HepG2 (cell line): ENCODE measurements around the gene ORC1. TPM values are rescaled to one million over a fixed set of nuclear protein-coding genes. Genes with fewer than 3 reads are reported as not detected.

Experiments used
- ATAC-seq: fragments of 200-7000 bp; cut with Tn5 transposase; 3 replicates; pipeline ENCODE4 v1.9.1; 2020; ENCODE audit warnings: mild to moderate bottlenecking, moderate library complexity
- BruUV-seq: library from RNA; stranded (reverse); fragments of 400-500 nt; replicated peaks from 2 replicates; lab custom pipeline; 2021; lab: Mats Ljungman, UMichigan
- CTCF ChIA-PET: fragments of 300-600 bp; formaldehyde crosslinking; extraction: SDS; loops from one replicate; lab custom pipeline; 2021; ENCODE audit warnings: low total read pairs, inconsistent platforms, low intra/inter-chr PET ratio; lab: Yijun Ruan, JAX
- POLR2A ChIA-PET: fragments of 350-600 bp; sonication (Branson Sonifier 250); formaldehyde crosslinking; loops from one replicate; lab custom pipeline; 2020; ENCODE audit warnings: antibody characterized with exemption, inconsistent platforms; lab: Yijun Ruan, JAX
- DNase-seq: peaks from one replicate; pipeline ENCODE4 v3.0.0-alpha.2; 2015; ENCODE audit warnings: low spot score
- FAIRE-seq: peaks from 3 replicates; lab custom pipeline; 2011; peaks lifted over from hg19 to GRCh38; lab: Jason Lieb, UNC
- H2AFZ ChIP-seq: one replicate; pipeline ENCODE4 v1.6.1; 2011; ENCODE audit warnings: low read length, inconsistent platforms
- H3K27ac ChIP-seq: fragments of 300-600 bp; 3 replicates; pipeline ENCODE4 v1.8.0; 2011; ENCODE audit warnings: mixed run types, mild to moderate bottlenecking, mixed read lengths, low read length, inconsistent platforms; ENCODE audit not compliant: insufficient read depth; ENCODE audit errors: extremely low read length
- H3K27me3 ChIP-seq, 2 experiments: fragments of 200-600 bp in 1 of 2; 2 replicates in 1 of 2; 3 replicates in 1 of 2; pipeline versions ENCODE4 v1.6.0 to v1.8.0; 2011; ENCODE audit warnings: low read length in 2 of 2, mild to moderate bottlenecking in 2 of 2, moderate library complexity in 2 of 2, inconsistent platforms in 1 of 2; ENCODE audit not compliant: insufficient read depth in 2 of 2, control insufficient read depth in 1 of 2
- H3K36me3 ChIP-seq, 2 experiments: fragments of 200-600 bp in 1 of 2; replicated peaks in 1 of 2; 2 replicates in 1 of 2; 3 replicates in 1 of 2; pipeline versions ENCODE4 v1.5.1 to v1.8.0; 2011; ENCODE audit warnings: low read length in 2 of 2, inconsistent platforms in 1 of 2; ENCODE audit not compliant: insufficient read depth in 2 of 2, control insufficient read depth in 1 of 2
- H3K4me1 ChIP-seq: 2 replicates; pipeline ENCODE4 v1.5.1; 2012; ENCODE audit warnings: low read length, inconsistent platforms; ENCODE audit not compliant: insufficient read depth
- H3K4me2 ChIP-seq: 2 replicates; pipeline ENCODE4 v1.6.0; 2011; ENCODE audit warnings: low read depth, low read length, inconsistent platforms
- H3K4me3 ChIP-seq, 3 experiments: fragments of 200-600 bp in 1 of 3; sonication (generic), shearing (Covaris generic) in 1 of 3; replicated peaks in 1 of 3; 2 replicates each; pipeline ENCODE4 v1.5.1; 2011 to 2016; ENCODE audit warnings: low read length in 3 of 3, inconsistent platforms in 2 of 3, low read depth in 2 of 3, mild to moderate bottlenecking in 2 of 3, control low read depth in 1 of 3, mixed read lengths in 1 of 3; ENCODE audit not compliant: insufficient read depth in 1 of 3
- H3K79me2 ChIP-seq: one replicate; pipeline ENCODE4 v1.6.1; 2011; ENCODE audit warnings: low read length, inconsistent platforms; ENCODE audit not compliant: insufficient read depth
- H3K9ac ChIP-seq: 2 replicates; pipeline ENCODE4 v1.6.0; 2011; ENCODE audit warnings: mild to moderate bottlenecking, low read depth, low read length, inconsistent platforms; ENCODE audit not compliant: insufficient read depth
- H3K9me3 ChIP-seq: 2 replicates; pipeline ENCODE4 v1.5.1; 2012; ENCODE audit warnings: mild to moderate bottlenecking, low read length
- H4K20me1 ChIP-seq: 2 replicates; pipeline ENCODE4 v1.6.0; 2011; ENCODE audit warnings: inconsistent platforms, mild to moderate bottlenecking, low read length, moderate library complexity; ENCODE audit not compliant: insufficient read depth
- ARNT ChIP-seq: fragments of 450-650 bp; IDR thresholded peaks from 2 replicates; pipeline ENCODE4 v1.6.1; 2017
- ATF2 ChIP-seq: sonication (generic); formaldehyde crosslinking; IDR thresholded peaks from 2 replicates; pipeline ENCODE4 v1.4.0; 2020; ENCODE audit warnings: missing genetic modification reagents
- CREB1 ChIP-seq, 2 experiments: fragments of 450-650 bp in 1 of 2; IDR thresholded peaks; 2 replicates each; pipeline ENCODE4 v1.6.1; 2016 to 2017; ENCODE audit warnings: control low read depth in 1 of 2, mild to moderate bottlenecking in 1 of 2, missing compliant biosample characterization in 1 of 2, missing genetic modification characterization in 1 of 2
- ERF ChIP-seq: IDR thresholded peaks from 2 replicates; pipeline ENCODE4 v1.6.1; 2018; ENCODE audit warnings: missing biosample characterization, missing genetic modification reagents
- FOXA3 ChIP-seq: IDR thresholded peaks from 2 replicates; pipeline ENCODE4 v1.6.1; 2016; ENCODE audit warnings: missing genetic modification reagents, missing compliant biosample characterization
- FOXO1 ChIP-seq: sonication (generic); formaldehyde crosslinking; IDR thresholded peaks from 2 replicates; pipeline ENCODE4 v1.4.0; 2020; ENCODE audit warnings: missing genetic modification reagents
- IRX3 ChIP-seq: sonication (generic); formaldehyde crosslinking; IDR thresholded peaks from 2 replicates; pipeline ENCODE4 v1.8.1; 2023; ENCODE audit warnings: mild to moderate bottlenecking, low read depth, missing genetic modification reagents, borderline replicate concordance
- KAT8 ChIP-seq: IDR thresholded peaks from 2 replicates; pipeline ENCODE4 v1.6.1; 2016; ENCODE audit warnings: missing genetic modification reagents, missing compliant biosample characterization
- MAFF ChIP-seq: IDR thresholded peaks from 2 replicates; pipeline ENCODE4 v1.6.1; 2011; ENCODE audit warnings: low read depth, low read length, improper control_type of control experiment
- MAFK ChIP-seq, 2 experiments: IDR thresholded peaks in 1 of 2; conservative IDR thresholded peaks in 1 of 2; 2 replicates each; pipeline ENCODE4 v1.6.1; 2011; ENCODE audit warnings: improper control_type of control experiment in 2 of 2, low read length in 2 of 2
- MATR3 ChIP-seq: sonication (generic); formaldehyde crosslinking; IDR thresholded peaks from 2 replicates; pipeline ENCODE4 v1.4.0; 2020; ENCODE audit warnings: missing genetic modification reagents
- MAX ChIP-seq: IDR thresholded peaks from 2 replicates; pipeline ENCODE4 v1.6.1; 2012; ENCODE audit warnings: inconsistent platforms
- MED13 ChIP-seq: sonication (generic); formaldehyde crosslinking; IDR thresholded peaks from 2 replicates; pipeline ENCODE4 v1.5.0; 2020; ENCODE audit warnings: missing genetic modification reagents
- MTF1 ChIP-seq: sonication (generic); formaldehyde crosslinking; IDR thresholded peaks from 2 replicates; pipeline ENCODE4 v1.5.0; 2020; ENCODE audit warnings: missing genetic modification reagents
- NFE2L2 ChIP-seq: fragments of 150-350 bp; IDR thresholded peaks from 2 replicates; pipeline ENCODE4 v1.6.1; 2014; ENCODE audit warnings: low read length
- NFIC ChIP-seq: IDR thresholded peaks from 2 replicates; pipeline ENCODE4 v1.6.1; 2012; ENCODE audit warnings: mild to moderate bottlenecking, low read length, inconsistent platforms
- NPAS2 ChIP-seq: sonication (generic); formaldehyde crosslinking; IDR thresholded peaks from 2 replicates; pipeline ENCODE4 v1.8.0; 2022; ENCODE audit warnings: mild to moderate bottlenecking, missing genetic modification reagents, borderline replicate concordance
- NR2F2 ChIP-seq: IDR thresholded peaks from 2 replicates; pipeline ENCODE4 v1.6.1; 2012; ENCODE audit warnings: low read depth, inconsistent platforms, borderline replicate concordance
- PHF21A ChIP-seq: sonication (generic); formaldehyde crosslinking; IDR thresholded peaks from 2 replicates; pipeline ENCODE4 v1.5.0; 2020; ENCODE audit warnings: mild to moderate bottlenecking, missing genetic modification reagents
- SAP130 ChIP-seq: IDR thresholded peaks from 2 replicates; pipeline ENCODE4 v1.6.1; 2016; ENCODE audit warnings: low read depth
- TBX2 ChIP-seq: sonication (generic); formaldehyde crosslinking; IDR thresholded peaks from 2 replicates; pipeline ENCODE4 v1.5.0; 2020; ENCODE audit warnings: missing genetic modification reagents, mild to moderate bottlenecking, borderline replicate concordance
- TIGD3 ChIP-seq: sonication (generic); formaldehyde crosslinking; IDR thresholded peaks from 2 replicates; pipeline ENCODE4 v1.5.1; 2020; ENCODE audit warnings: mild to moderate bottlenecking, missing genetic modification reagents, borderline replicate concordance
- ZNF12 ChIP-seq: sonication (generic); formaldehyde crosslinking; IDR thresholded peaks from 2 replicates; pipeline ENCODE4 v1.5.0; 2020; ENCODE audit warnings: missing genetic modification reagents
- ZNF138 ChIP-seq: sonication (generic); formaldehyde crosslinking; IDR thresholded peaks from 2 replicates; pipeline ENCODE4 v1.5.0; 2020; ENCODE audit warnings: mild to moderate bottlenecking, low read depth, missing genetic modification reagents
- ZNF468 ChIP-seq: sonication (generic); formaldehyde crosslinking; IDR thresholded peaks from 2 replicates; pipeline ENCODE4 v1.8.0; 2022; ENCODE audit warnings: mild to moderate bottlenecking, moderate library complexity, missing genetic modification reagents
- ZNF670 ChIP-seq: sonication (generic); formaldehyde crosslinking; IDR thresholded peaks from 2 replicates; pipeline ENCODE4 v1.8.0; 2022; ENCODE audit warnings: mild to moderate bottlenecking, missing genetic modification reagents, borderline replicate concordance
- ZNF839 ChIP-seq: sonication (generic); formaldehyde crosslinking; IDR thresholded peaks from 2 replicates; pipeline ENCODE4 v1.4.0; 2020; ENCODE audit warnings: missing genetic modification reagents, mild to moderate bottlenecking, borderline replicate concordance
- WGBS: methylation state at CpG from one replicate; pipeline ENCODE4 v1.1.6; 2017; ENCODE audit warnings: low lambda C conversion rate; 5-methylcytosine and 5-hydroxymethylcytosine counted together
- in situ Hi-C: cut with HindIII; loops from 2 replicates; pipeline ENCODE4 v1.10.0; 2017; ENCODE audit warnings: low pct_unique_long_range_greater_than_20kb; ENCODE audit not compliant: extremely low pct_ligation_motif_present
- intact Hi-C: fragments of 100-400 bp; cut with micrococcal nuclease; formaldehyde crosslinking; loops from one replicate; pipeline ENCODE4 v1.10.0; 2022; ENCODE audit not compliant: unreplicated experiment
- polyA plus RNA-seq, 8 experiments: library from polyadenylated mRNA; depleted of rRNA in 3 of 8; stranded (reverse) in 7 of 8; unstranded in 1 of 8; fragments of >200 nt; fragmentation: Illumina TruSeq in 4 of 8; extraction: Trizol in 4 of 8; gene quantifications; 2 replicates each; pipeline versions ENCODE4 v1.2.1 to v1.2.3, GENCODE V29; 2011 to 2016; ENCODE audit warnings: low read depth in 4 of 8, missing spikeins in 1 of 8, mixed read lengths in 1 of 8; ENCODE audit not compliant: insufficient read depth in 1 of 8
- total RNA-seq, 5 experiments: library from RNA; depleted of rRNA; stranded (reverse); fragments of >200 nt; fragmentation: Illumina TruSeq; extraction: Trizol; gene quantifications; 2 replicates each; pipeline ENCODE4 v1.2.3, GENCODE V29; 2016; ENCODE audit warnings: low read depth in 1 of 5

The ORC1 gene
- total and polyA plus RNA-seq, 2 of the 13 experiments (the other 11 are each of a cell fraction or from before 2014, with no cell fraction given): 7.0 to 23.5 TPM

- no peak for TF ChIP-seq ATF2 (CRISPR knock-in tag)
- TF ChIP-seq NPAS2: no peak
- no peak for TF ChIP-seq ZNF670 (CRISPR knock-in tag)
- no peak for TF ChIP-seq CREB1 (IDR thresholded peaks at IDR 0.05)
- no peak for TF ChIP-seq CREB1 (CRISPR knock-in tag; IDR thresholded peaks at IDR 0.05)
- no peak for TF ChIP-seq NFIC
- no peak for TF ChIP-seq MATR3 (CRISPR knock-in tag)
- TF ChIP-seq MAFF: peak; percentile 91
- TF ChIP-seq IRX3 (CRISPR knock-in tag): no peak
- TF ChIP-seq ERF (CRISPR knock-in tag): no peak
- TF ChIP-seq NR2F2: no peak
- TF ChIP-seq KAT8 (CRISPR knock-in tag): no peak
- TF ChIP-seq MTF1: no peak
- TF ChIP-seq MED13 (CRISPR knock-in tag): no peak
- TF ChIP-seq ZNF12 (CRISPR knock-in tag): no peak
- TF ChIP-seq MAX: no peak
- TF ChIP-seq ZNF138 (CRISPR knock-in tag): no peak
- peak; percentile 88 to 89 for TF ChIP-seq MAFK (conservative IDR thresholded peaks at IDR 0.05 in 1 of 2, IDR thresholded peaks at IDR 0.05 in 1 of 2; ENCODE audit: low read length in 2 of 2)
- TF ChIP-seq NFE2L2: peak; percentile 57
- TF ChIP-seq SAP130 (CRISPR knock-in tag): peak; percentile 25; the same call in 1 of the 2 replicates
- TF ChIP-seq TIGD3 (CRISPR knock-in tag): no peak
- TF ChIP-seq TBX2: no peak
- no peak for TF ChIP-seq ZNF468
- TF ChIP-seq ZNF839 (CRISPR knock-in tag): no peak
- peak; percentile 39; the same call in 1 of the 2 replicates for TF ChIP-seq FOXA3 (CRISPR knock-in tag)
- TF ChIP-seq ARNT: no peak
- TF ChIP-seq PHF21A (CRISPR knock-in tag): no peak
- TF ChIP-seq FOXO1 (CRISPR knock-in tag): no peak
- H3K4me3 ChIP-seq: no peak overlapping the region
- ChIA-PET CTCF (no interaction called here), POLR2A (no interaction called here)
- 89% methylated on average over 1 of the region's 1 CpG for WGBS
- in situ Hi-C loops: no loop called here
- no TSS peak for BruUV-seq
- H4K20me1 ChIP-seq: no peaks in the 10 kb centered on the region
- H3K79me2 ChIP-seq: no peaks in the 10 kb centered on the region
- H3K4me1 ChIP-seq: peaks cover 17% of the 10 kb centered on the region
- no peaks in the 10 kb centered on the region for H3K36me3 ChIP-seq
- H3K9me3 ChIP-seq: no peaks in the 10 kb centered on the region
- H3K27me3 ChIP-seq: no peaks in the 10 kb centered on the region
- FAIRE-seq (peak; percentile 59), ATAC-seq (no peak; the same call in 2 of the 3 replicates), DNase-seq (peak; percentile 40)
- H2AFZ ChIP-seq: no peak overlapping the region
- no peak overlapping the region for H3K27ac ChIP-seq
- no peak overlapping the region for H3K4me2 ChIP-seq
- H3K9ac ChIP-seq: no peak overlapping the region
- intact Hi-C loops: no loop called here
Observed at GRCh38 chr1:52328615-52329014, 75.6 kb downstream of the ORC1 start.
